Ovary (tissue), 3 donors: Measurements from ENCODE around the gene HIPK4.

Experiments used
- EP300 ChIP-seq: sonication (generic); formaldehyde crosslinking; IDR thresholded peaks from one replicate; pipeline ENCODE4 v1.6.1; 2017; ENCODE audit warnings: antibody characterized with exemption
- TF ChIP-seq, protein P1 (sequence below), 3 donors: fragments of 450-650 bp in 2 of 3; fragments of 200-600 bp in 1 of 3; IDR thresholded peaks; one replicate each; pipeline versions ENCODE4 v1.5.1 to v1.8.0; 2016 to 2022; ENCODE audit warnings: antibody characterized with exemption in 3 of 3, mild to moderate bottlenecking in 1 of 3
- donor health status: DM: no; HTN: no; CAD: no.

- TF ChIP-seq, protein P1, sequence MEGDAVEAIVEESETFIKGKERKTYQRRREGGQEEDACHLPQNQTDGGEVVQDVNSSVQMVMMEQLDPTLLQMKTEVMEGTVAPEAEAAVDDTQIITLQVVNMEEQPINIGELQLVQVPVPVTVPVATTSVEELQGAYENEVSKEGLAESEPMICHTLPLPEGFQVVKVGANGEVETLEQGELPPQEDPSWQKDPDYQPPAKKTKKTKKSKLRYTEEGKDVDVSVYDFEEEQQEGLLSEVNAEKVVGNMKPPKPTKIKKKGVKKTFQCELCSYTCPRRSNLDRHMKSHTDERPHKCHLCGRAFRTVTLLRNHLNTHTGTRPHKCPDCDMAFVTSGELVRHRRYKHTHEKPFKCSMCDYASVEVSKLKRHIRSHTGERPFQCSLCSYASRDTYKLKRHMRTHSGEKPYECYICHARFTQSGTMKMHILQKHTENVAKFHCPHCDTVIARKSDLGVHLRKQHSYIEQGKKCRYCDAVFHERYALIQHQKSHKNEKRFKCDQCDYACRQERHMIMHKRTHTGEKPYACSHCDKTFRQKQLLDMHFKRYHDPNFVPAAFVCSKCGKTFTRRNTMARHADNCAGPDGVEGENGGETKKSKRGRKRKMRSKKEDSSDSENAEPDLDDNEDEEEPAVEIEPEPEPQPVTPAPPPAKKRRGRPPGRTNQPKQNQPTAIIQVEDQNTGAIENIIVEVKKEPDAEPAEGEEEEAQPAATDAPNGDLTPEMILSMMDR (IDR thresholded peaks at IDR 0.05): no peak
- TF ChIP-seq EP300: no peak
These were observed 20.2 kb downstream of the HIPK4 start for GRCh38 chr19:40369797-40370196.
